IMR-90 (cell line): ENCODE data around the gene PDCD2. TPM values are rescaled to one million over a fixed set of nuclear protein-coding genes. Genes with fewer than 3 reads are reported as not detected.
"Not testable (repeated sequence)": the region's sequence is repeated elsewhere in the genome, so short reads cannot be mapped to it uniquely, and the experiment has no call there.

Source experiments
- ATAC-seq: fragments of 200-7000 bp; cut with Tn5 transposase; 2 replicates; pipeline ENCODE4 v1.9.1; 2020; ENCODE audit warnings: low read depth, mild to moderate bottlenecking, moderate library complexity
- BruUV-seq: library from RNA; stranded (reverse); fragments of 400-500 nt; replicated peaks from 2 replicates; lab custom pipeline; 2021; lab: Mats Ljungman, UMichigan
- CTCF ChIA-PET: fragments of 300-600 bp; formaldehyde crosslinking; extraction: SDS; loops from one replicate; lab custom pipeline; 2021; ENCODE audit warnings: antibody characterized with exemption; lab: Yijun Ruan, JAX
- POLR2A ChIA-PET: fragments of 300-600 bp; sonication (Branson Sonifier 250); formaldehyde crosslinking; loops from one replicate; lab custom pipeline; 2022; ENCODE audit warnings: antibody characterized with exemption; ENCODE audit not compliant: unreplicated experiment; lab: Charles Lee
- DNase-seq: peaks from one replicate; pipeline ENCODE4 v3.0.0; 2013
- H2AFZ ChIP-seq: replicated peaks from 2 replicates; pipeline ENCODE3; 2013; ENCODE audit warnings: low read length, mild to moderate bottlenecking; ENCODE audit not compliant: poor library complexity
- H2AK5ac ChIP-seq: 2 replicates; pipeline ENCODE4 v1.6.1; 2013; ENCODE audit warnings: low read depth, low read length, inconsistent platforms
- H2AK9ac ChIP-seq: replicated peaks from 2 replicates; pipeline ENCODE3; 2013; ENCODE audit warnings: mild to moderate bottlenecking, low read depth, low read length, moderate library complexity; ENCODE audit not compliant: poor library complexity
- H2BK120ac ChIP-seq: 2 replicates; pipeline ENCODE4 v1.6.1; 2013; ENCODE audit warnings: low read depth, low read length, inconsistent platforms
- H2BK15ac ChIP-seq: 3 replicates; pipeline ENCODE4 v1.6.1; 2013; ENCODE audit warnings: low read depth, low read length, inconsistent platforms
- H2BK20ac ChIP-seq: 2 replicates; pipeline ENCODE4 v1.6.1; 2013; ENCODE audit warnings: low read depth, mild to moderate bottlenecking, inconsistent platforms, low read length, moderate library complexity
- H2BK5ac ChIP-seq: 2 replicates; pipeline ENCODE4 v1.6.1; 2013; ENCODE audit warnings: mild to moderate bottlenecking, low read depth, low read length, inconsistent platforms; ENCODE audit not compliant: poor library complexity, severe bottlenecking
- H3K14ac ChIP-seq: replicated peaks from 2 replicates; pipeline ENCODE4 v1.6.1; 2013; ENCODE audit warnings: low read depth, low read length, inconsistent platforms
- H3K18ac ChIP-seq: 2 replicates; pipeline ENCODE4 v1.6.1; 2013; ENCODE audit warnings: low read depth, low read length, control low read depth
- H3K23ac ChIP-seq: 2 replicates; pipeline ENCODE4 v1.6.1; 2013; ENCODE audit warnings: low read depth, low read length, inconsistent platforms
- H3K27ac ChIP-seq: 2 replicates; pipeline ENCODE4 v1.5.1; 2013; ENCODE audit warnings: mild to moderate bottlenecking, control low read depth, low read length; ENCODE audit not compliant: insufficient read depth
- H3K27me3 ChIP-seq: 2 replicates; pipeline ENCODE4 v1.6.1; 2013; ENCODE audit warnings: low read length; ENCODE audit not compliant: control insufficient read depth, insufficient read depth
- H3K36me3 ChIP-seq: 2 replicates; pipeline ENCODE4 v1.6.1; 2013; ENCODE audit warnings: low read length, mixed read lengths; ENCODE audit not compliant: control insufficient read depth, insufficient read depth
- H3K4ac ChIP-seq: 2 replicates; pipeline ENCODE4 v1.6.1; 2013; ENCODE audit warnings: low read depth, low read length, inconsistent platforms
- H3K4me1 ChIP-seq: 2 replicates; pipeline ENCODE4 v1.6.1; 2013; ENCODE audit warnings: low read length, mixed read lengths; ENCODE audit not compliant: control insufficient read depth, insufficient read depth
- H3K4me2 ChIP-seq: 2 replicates; pipeline ENCODE4 v1.6.1; 2013; ENCODE audit warnings: low read depth, mild to moderate bottlenecking, control low read depth, low read length, moderate library complexity
- H3K4me3 ChIP-seq: 2 replicates; pipeline ENCODE4 v1.5.1; 2013; ENCODE audit warnings: low read depth, mild to moderate bottlenecking, control low read depth, low read length, moderate library complexity; ENCODE audit not compliant: insufficient read depth
- H3K56ac ChIP-seq: 2 replicates; pipeline ENCODE4 v1.6.1; 2013; ENCODE audit warnings: low read length, inconsistent platforms; ENCODE audit not compliant: insufficient read depth; ENCODE audit errors: extremely low read depth
- H3K79me1 ChIP-seq, 2 experiments: 2 replicates each; pipeline ENCODE4 v1.6.1; 2013; ENCODE audit warnings: low read length in 2 of 2, inconsistent platforms in 1 of 2, low read depth in 1 of 2
- H3K9ac ChIP-seq: 2 replicates; pipeline ENCODE4 v1.6.1; 2013; ENCODE audit warnings: low read depth, low read length, control low read depth
- H3K9me1 ChIP-seq: 2 replicates; pipeline ENCODE4 v1.6.1; 2013; ENCODE audit warnings: low read length, inconsistent platforms; ENCODE audit not compliant: insufficient read depth
- H3K9me3 ChIP-seq: 2 replicates; pipeline ENCODE4 v1.6.1; 2013; ENCODE audit warnings: low read length; ENCODE audit not compliant: control insufficient read depth, insufficient read depth
- H4K20me1 ChIP-seq: 2 replicates; pipeline ENCODE4 v1.6.1; 2013; ENCODE audit warnings: low read length, inconsistent platforms; ENCODE audit not compliant: insufficient read depth
- H4K5ac ChIP-seq: 2 replicates; pipeline ENCODE4 v1.6.1; 2013; ENCODE audit warnings: mild to moderate bottlenecking, low read depth, low read length, control low read depth
- H4K8ac ChIP-seq, 2 experiments: 2 replicates each; pipeline ENCODE4 v1.6.1; 2013; ENCODE audit warnings: low read depth in 2 of 2, low read length in 2 of 2, control low read depth in 1 of 2, inconsistent platforms in 1 of 2
- H4K91ac ChIP-seq: 2 replicates; pipeline ENCODE4 v1.6.1; 2013; ENCODE audit warnings: low read depth, low read length, inconsistent platforms; ENCODE audit not compliant: insufficient read depth
- WGBS, 2 experiments: methylation state at CpG; one replicate each; pipeline versions ENCODE4 v1.1.5 to v1.1.7; 2013; ENCODE audit warnings: missing lambda C conversion rate in 2 of 2; ENCODE audit not compliant: insufficient read length in 1 of 2; ENCODE audit errors: extremely low coverage in 2 of 2; 5-methylcytosine and 5-hydroxymethylcytosine counted together
- dilution Hi-C: fragments of 300-500 bp; cut with HindIII; formaldehyde crosslinking; loops from one replicate; pipeline ENCODE4 v1.14.3; 2018; ENCODE audit warnings: low sequenced_read_pairs; ENCODE audit not compliant: unreplicated experiment
- in situ Hi-C: fragments of 300-500 bp; cut with MboI; formaldehyde crosslinking; loops from 3 replicates; pipeline ENCODE4 v1.14.3; 2019; ENCODE audit warnings: low sequenced_read_pairs, inconsistent platforms, mixed read lengths
- intact Hi-C: fragments of 100-400 bp; cut with micrococcal nuclease; formaldehyde crosslinking; loops from 2 replicates; pipeline ENCODE4 v1.10.0; 2022
- polyA plus RNA-seq, 3 experiments: library from polyadenylated mRNA; depleted of rRNA; stranded (reverse); fragments of >200 nt; gene quantifications; 2 replicates each; pipeline ENCODE4 v1.2.3, GENCODE V29; 2012; ENCODE audit warnings: low replicate concordance in 1 of 3
- total RNA-seq: library from RNA; depleted of rRNA; stranded (reverse); fragments of >200 nt; gene quantifications from 2 replicates; pipeline ENCODE4 v1.2.3, GENCODE V29; 2012

Gene PDCD2
- total and polyA plus RNA-seq, 2 of the 4 experiments (the other 2 are of a cell fraction), result 46.1 to 48.8 TPM

DNA sequence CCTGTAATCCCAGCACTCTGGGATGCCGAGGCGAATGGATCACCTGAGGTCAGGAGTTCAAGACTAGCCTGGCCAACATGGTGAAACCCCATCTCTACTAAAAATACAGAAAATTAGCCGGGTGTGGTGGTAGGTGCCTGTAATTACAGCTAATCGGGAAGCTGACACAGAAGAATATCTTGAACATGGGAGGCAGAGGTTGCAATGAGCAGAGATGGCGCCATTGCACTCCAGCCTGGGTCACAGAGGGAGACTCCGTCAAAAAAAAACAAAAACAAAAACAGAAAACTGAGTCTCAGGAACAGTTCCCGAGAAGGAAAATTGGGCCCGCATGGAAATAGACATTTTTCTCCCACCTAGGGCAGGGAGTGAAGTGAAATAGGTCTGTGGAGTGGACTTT is 24.8 kb upstream of the PDCD2 start:
- H2AK5ac ChIP-seq, H3K4ac ChIP-seq, H2BK120ac ChIP-seq, in situ Hi-C loops, BruUV-seq, H3K79me1 ChIP-seq, H3K4me2 ChIP-seq, H3K14ac ChIP-seq, H3K9ac ChIP-seq, H4K8ac ChIP-seq, H3K9me1 ChIP-seq, CTCF ChIA-PET, H3K23ac ChIP-seq, H3K56ac ChIP-seq, H4K91ac ChIP-seq, intact Hi-C loops, H2BK15ac ChIP-seq, H3K9me3 ChIP-seq, H2BK20ac ChIP-seq, H3K27ac ChIP-seq, dilution Hi-C loops, H3K36me3 ChIP-seq, DNase-seq, H3K27me3 ChIP-seq, POLR2A ChIA-PET, H2AK9ac ChIP-seq, H3K4me3 ChIP-seq, H4K20me1 ChIP-seq, H2AFZ ChIP-seq, H2BK5ac ChIP-seq, H4K5ac ChIP-seq, H3K18ac ChIP-seq, ATAC-seq, H3K4me1 ChIP-seq: not testable (repeated sequence)
- WGBS, 2 experiments, result no CpG with 5 or more reads among the region's 8 CpGs
